ENCODE results near the gene SS18.
"Not testable (repeated sequence)": the region's sequence is repeated elsewhere in the genome, so short reads cannot be mapped to it uniquely, and the experiment has no call there.

The SS18 gene, protein sequence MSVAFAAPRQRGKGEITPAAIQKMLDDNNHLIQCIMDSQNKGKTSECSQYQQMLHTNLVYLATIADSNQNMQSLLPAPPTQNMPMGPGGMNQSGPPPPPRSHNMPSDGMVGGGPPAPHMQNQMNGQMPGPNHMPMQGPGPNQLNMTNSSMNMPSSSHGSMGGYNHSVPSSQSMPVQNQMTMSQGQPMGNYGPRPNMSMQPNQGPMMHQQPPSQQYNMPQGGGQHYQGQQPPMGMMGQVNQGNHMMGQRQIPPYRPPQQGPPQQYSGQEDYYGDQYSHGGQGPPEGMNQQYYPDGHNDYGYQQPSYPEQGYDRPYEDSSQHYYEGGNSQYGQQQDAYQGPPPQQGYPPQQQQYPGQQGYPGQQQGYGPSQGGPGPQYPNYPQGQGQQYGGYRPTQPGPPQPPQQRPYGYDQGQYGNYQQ

DNA sequence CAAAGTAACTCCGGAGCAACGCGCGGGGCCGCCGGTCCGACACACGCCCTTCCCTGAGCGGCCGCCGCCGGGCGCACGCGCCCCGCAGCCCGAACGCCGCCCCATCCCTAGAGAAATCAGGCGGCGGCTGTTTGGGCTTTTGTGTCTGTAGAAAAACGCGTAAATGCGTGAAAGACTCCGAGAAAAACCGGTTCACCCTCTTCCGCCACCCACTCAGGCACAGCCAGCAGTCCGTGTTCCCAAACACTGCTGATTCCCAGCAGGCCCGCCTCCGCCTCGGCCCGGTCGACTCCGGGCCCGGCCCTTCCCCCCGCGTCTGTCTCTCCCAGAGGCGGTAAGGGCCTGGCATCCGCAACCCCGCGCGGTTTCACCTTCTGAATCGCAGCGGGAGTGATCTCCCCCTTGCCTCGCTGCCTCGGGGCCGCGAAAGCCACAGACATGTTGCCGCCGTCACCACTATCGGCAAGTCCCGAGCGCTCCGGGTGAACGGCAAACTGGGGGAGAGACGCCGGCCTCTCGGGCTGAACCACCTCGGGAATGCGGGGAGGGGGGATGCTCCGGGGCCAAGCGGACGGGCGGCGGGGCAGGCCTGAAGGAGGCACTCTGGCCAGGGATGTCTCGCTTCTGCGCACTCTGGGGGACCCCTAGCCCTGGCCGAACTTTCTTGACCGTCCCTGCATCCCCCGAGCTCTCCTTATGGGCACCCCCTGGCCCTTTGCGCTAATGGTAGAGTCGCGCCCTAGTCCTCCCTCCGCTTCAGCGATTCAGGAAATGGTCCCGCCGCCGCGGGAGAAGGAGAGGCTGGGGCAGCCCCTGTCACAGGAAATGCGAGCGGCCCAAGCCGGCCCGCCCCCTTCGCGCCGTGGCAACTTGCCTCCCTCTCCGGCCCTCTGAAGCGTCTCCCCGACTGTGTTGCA lies at the start of gene SS18:
SS18 (minus strand) TSS at position 484 of the 917 bp plus-strand sequence; CDS start at position 440, 44 bp downstream.
- peak; percentile 94 for DNase-seq (ENCODE audit: extremely low spot score)
- TF ChIP-seq, protein P1, sequence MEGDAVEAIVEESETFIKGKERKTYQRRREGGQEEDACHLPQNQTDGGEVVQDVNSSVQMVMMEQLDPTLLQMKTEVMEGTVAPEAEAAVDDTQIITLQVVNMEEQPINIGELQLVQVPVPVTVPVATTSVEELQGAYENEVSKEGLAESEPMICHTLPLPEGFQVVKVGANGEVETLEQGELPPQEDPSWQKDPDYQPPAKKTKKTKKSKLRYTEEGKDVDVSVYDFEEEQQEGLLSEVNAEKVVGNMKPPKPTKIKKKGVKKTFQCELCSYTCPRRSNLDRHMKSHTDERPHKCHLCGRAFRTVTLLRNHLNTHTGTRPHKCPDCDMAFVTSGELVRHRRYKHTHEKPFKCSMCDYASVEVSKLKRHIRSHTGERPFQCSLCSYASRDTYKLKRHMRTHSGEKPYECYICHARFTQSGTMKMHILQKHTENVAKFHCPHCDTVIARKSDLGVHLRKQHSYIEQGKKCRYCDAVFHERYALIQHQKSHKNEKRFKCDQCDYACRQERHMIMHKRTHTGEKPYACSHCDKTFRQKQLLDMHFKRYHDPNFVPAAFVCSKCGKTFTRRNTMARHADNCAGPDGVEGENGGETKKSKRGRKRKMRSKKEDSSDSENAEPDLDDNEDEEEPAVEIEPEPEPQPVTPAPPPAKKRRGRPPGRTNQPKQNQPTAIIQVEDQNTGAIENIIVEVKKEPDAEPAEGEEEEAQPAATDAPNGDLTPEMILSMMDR (IDR thresholded peaks at IDR 0.05; ENCODE audit: control extremely low read depth, extremely low read depth, low read depth, missing control alignments), result no peak
- ChIA-PET CTCF (interaction anchor here (1.1 kb wide), 1 partner anchor 13 kb away, joined by 3 read pairs; no protein-coding TSS in a partner anchor), POLR2A (no interaction called here)

DNA sequence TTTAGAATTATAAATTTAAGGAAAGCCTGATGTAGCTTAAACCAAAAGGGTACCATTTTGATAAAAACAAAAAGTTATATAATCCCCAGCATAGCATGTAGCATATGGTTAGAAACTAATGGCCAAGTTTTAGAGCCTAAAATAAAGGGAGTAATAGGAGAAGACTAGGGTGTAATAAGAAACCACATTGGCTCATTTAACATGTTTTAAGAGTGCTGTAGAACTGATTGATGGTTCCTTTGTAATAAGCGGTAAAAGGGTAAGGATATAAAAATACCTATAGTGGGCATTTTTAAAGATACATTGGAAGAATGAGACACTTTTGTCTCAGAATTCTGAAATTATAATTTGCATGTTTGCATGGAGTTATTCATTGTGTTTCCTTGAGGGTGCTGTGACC lies 45.1 kb upstream of the SS18 start:
- TF ChIP-seq, protein P1 (IDR thresholded peaks at IDR 0.05; ENCODE audit: control extremely low read depth, extremely low read depth, low read depth, missing control alignments), result no peak
- no peak for DNase-seq (ENCODE audit: extremely low spot score)
- ChIA-PET CTCF (interaction anchor here (0.6 kb wide), 1 partner anchor 438 kb away, joined by 3 read pairs; no protein-coding TSS in a partner anchor), POLR2A (no interaction called here)

GRCh38 chr18:26134107-26134506 lies 43.7 kb upstream of the SS18 start:
- TF ChIP-seq, protein P1 (IDR thresholded peaks at IDR 0.05; ENCODE audit: control extremely low read depth, extremely low read depth, low read depth, missing control alignments), result no peak
- DNase-seq (ENCODE audit: extremely low spot score), result no peak
- POLR2A ChIA-PET, result no interaction called here
- CTCF ChIA-PET, result interaction anchor here (1.4 to 1.5 kb wide), 3 partner anchors 16 to 138 kb away, joined by 3 to 4 read pairs (median 3); no protein-coding TSS in a partner anchor

DNA sequence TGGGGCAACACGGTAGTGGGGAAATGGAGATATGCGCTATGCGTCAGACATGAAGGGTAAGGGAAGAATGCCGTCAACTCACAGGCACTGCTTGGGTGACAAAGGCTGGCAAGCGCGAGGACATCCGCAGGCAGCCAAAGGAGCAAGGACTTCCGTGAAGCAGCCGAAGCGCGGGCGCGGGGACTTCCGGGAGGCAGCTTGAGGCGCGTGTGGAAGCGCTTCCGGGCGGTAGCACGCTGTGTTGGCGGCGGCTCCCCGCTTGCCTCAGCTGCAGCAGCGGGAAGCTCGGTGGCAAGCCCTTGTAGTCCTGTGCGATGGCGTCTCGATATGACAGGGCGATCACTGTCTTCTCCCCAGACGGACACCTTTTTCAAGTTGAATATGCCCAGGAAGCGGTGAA lies 43.2 kb upstream of the SS18 start, which contains the start of gene PSMA8:
PSMA8 (plus strand) TSS at position 218 of the 400 bp plus-strand sequence; CDS start at position 315, 97 bp downstream.
- ChIA-PET POLR2A (no interaction called here), CTCF (interaction anchor here (1.4 to 1.5 kb wide), 3 partner anchors 16 to 139 kb away, joined by 3 to 4 read pairs (median 3); no protein-coding TSS in a partner anchor)
- TF ChIP-seq, protein P1 (IDR thresholded peaks at IDR 0.05; ENCODE audit: control extremely low read depth, extremely low read depth, low read depth, missing control alignments), result no peak
- no peak for DNase-seq (ENCODE audit: extremely low spot score)

DNA sequence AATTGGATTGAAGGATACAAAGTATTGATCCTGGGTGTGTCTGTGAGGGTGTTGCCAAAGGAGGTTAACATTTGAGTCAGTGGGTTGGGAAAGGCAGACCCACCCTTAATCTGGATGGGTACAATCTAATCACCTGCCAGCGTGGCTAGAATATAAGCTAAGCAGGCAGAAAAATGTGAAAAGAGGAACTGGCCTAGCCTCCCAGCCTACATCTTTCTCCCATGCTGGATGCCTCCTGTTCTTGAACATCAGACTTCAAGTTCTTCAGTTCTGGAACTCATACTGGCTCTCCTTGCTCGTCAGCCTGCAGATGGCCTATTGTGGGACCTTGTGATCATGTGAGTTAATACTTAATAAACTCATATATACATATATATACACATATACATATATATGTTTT lies 37.8 kb upstream of the SS18 start:
- POLR2A ChIA-PET; DNase-seq (ENCODE audit: extremely low spot score); CTCF ChIA-PET: not testable (repeated sequence)

DNA sequence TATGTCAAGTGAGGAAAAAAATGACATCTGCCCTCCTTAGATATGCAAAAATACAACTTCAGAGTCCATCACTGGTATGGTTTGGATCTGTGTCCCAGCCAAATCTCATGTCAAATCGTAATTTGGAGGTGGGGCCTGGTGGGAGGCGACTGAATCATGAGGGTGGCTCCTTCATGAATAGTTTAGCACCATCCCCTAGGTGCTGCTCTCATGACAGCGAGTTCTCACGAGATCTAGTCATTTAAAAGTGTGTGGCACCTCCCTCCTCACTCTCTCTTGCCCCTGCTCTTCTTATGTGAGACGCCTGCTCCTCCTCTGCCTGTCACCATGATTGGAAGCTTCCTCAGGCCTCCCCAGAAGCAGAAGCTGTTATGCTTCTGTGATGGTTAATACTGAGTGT lies 37.4 kb upstream of the SS18 start:
- TF ChIP-seq, protein P1 (IDR thresholded peaks at IDR 0.05; ENCODE audit: control extremely low read depth, extremely low read depth, low read depth, missing control alignments), result no peak
- POLR2A ChIA-PET, result no interaction called here
- DNase-seq (ENCODE audit: extremely low spot score), result no peak
- CTCF ChIA-PET, result no interaction called here

GRCh38 chr18:26121994-26122393 lies 31.6 kb upstream of the SS18 start:
- CTCF ChIA-PET, result interaction anchor here (1.5 kb wide), 1 partner anchor 56 kb away, joined by 3 read pairs; no protein-coding TSS in a partner anchor
- POLR2A ChIA-PET; DNase-seq (ENCODE audit: extremely low spot score): not testable (repeated sequence)

All from GM10248 (cell line).